H1 (cell line): ENCODE data around the gene LY6G6F. TPM values are rescaled to one million over a fixed set of nuclear protein-coding genes. Genes with fewer than 3 reads are reported as not detected.

Experiments used
- BACH1 ChIP-seq: IDR thresholded peaks from 2 replicates; pipeline ENCODE4 v1.6.1; 2012; ENCODE audit warnings: low read length, improper control_type of control experiment
- BRCA1 ChIP-seq: IDR thresholded peaks from 2 replicates; pipeline ENCODE4 v1.6.1; 2012; ENCODE audit warnings: low read depth, low read length, improper control_type of control experiment
- CEBPB ChIP-seq: IDR thresholded peaks from 2 replicates; pipeline ENCODE4 v1.6.1; 2012; ENCODE audit warnings: low read depth, low read length
- CHD7 ChIP-seq: fragments of 300-600 bp; sonication (generic); IDR thresholded peaks from 2 replicates; pipeline ENCODE4 v1.7.1; 2012; ENCODE audit warnings: low read length, moderate library complexity, mild to moderate bottlenecking, inconsistent platforms; ENCODE audit not compliant: insufficient replicate concordance
- HDAC2 ChIP-seq, 2 experiments: fragments of 300-600 bp in 1 of 2; sonication (generic) in 1 of 2; IDR thresholded peaks; 2 replicates each; pipeline ENCODE4 v1.6.1; 2011 to 2012; ENCODE audit warnings: low read depth in 2 of 2, low read length in 2 of 2, mild to moderate bottlenecking in 2 of 2, moderate library complexity in 2 of 2, borderline replicate concordance in 1 of 2, inconsistent platforms in 1 of 2
- HDAC6 ChIP-seq: IDR thresholded peaks from one replicate; pipeline ENCODE4 v1.7.1; 2012; ENCODE audit warnings: low read depth, mild to moderate bottlenecking, inconsistent platforms, low read length, moderate library complexity
- RXRA ChIP-seq: IDR thresholded peaks from 2 replicates; pipeline ENCODE4 v1.6.1; 2011; ENCODE audit warnings: low read depth, mild to moderate bottlenecking, low read length, moderate library complexity; ENCODE audit not compliant: insufficient read depth
- SAP30 ChIP-seq: fragments of 300-600 bp; sonication (generic); IDR thresholded peaks from 2 replicates; pipeline ENCODE4 v1.7.1; 2012; ENCODE audit warnings: low read length, moderate library complexity, mild to moderate bottlenecking, inconsistent platforms; ENCODE audit not compliant: insufficient read depth, insufficient replicate concordance
- SIX5 ChIP-seq: IDR thresholded peaks from 2 replicates; pipeline ENCODE4 v1.6.1; 2011; ENCODE audit warnings: mild to moderate bottlenecking, low read depth, low read length
- TCF12 ChIP-seq: IDR thresholded peaks from 2 replicates; pipeline ENCODE4 v1.6.1; 2011; ENCODE audit warnings: low read depth, mild to moderate bottlenecking, low read length
- YY1 ChIP-seq: IDR thresholded peaks from 2 replicates; pipeline ENCODE4 v1.6.1; 2011; ENCODE audit warnings: low read depth, mild to moderate bottlenecking, low read length
- ZNF274 ChIP-seq: IDR thresholded peaks from 2 replicates; pipeline ENCODE4 v1.7.0; 2012; ENCODE audit warnings: low read length, borderline replicate concordance; ENCODE audit errors: extremely low read depth
- polyA plus RNA-seq, 7 experiments: library from polyadenylated mRNA; depleted of rRNA in 3 of 7; stranded (reverse) in 5 of 7; unstranded in 2 of 7; fragments of >200 nt in 5 of 7; fragments of 200-250 nt in 2 of 7; gene quantifications; 1 replicate in 5 of 7; 2 replicates in 1 of 7; 4 replicates in 1 of 7; pipeline versions ENCODE4 v1.2.1 to v1.2.3, GENCODE V29; 2011 to 2013; ENCODE audit warnings: missing spikeins in 2 of 7, mixed read lengths in 2 of 7
- total RNA-seq: library from RNA; stranded (reverse); fragmentation: NEBNext Ultra II Directional; extraction: Animal tissue kit (Norgen Biotek cat#: 25700); gene quantifications from 2 replicates; pipeline ENCODE4 v1.2.1, GENCODE V29; 2021

Gene LY6G6F
- total and polyA plus RNA-seq, 2 of the 8 experiments (the other 6 are each of a cell fraction or from before 2014, with no cell fraction given) = not detected

- no peak for TF ChIP-seq CHD7
- TF ChIP-seq ZNF274 = no peak
- TF ChIP-seq SAP30 = no peak
- TF ChIP-seq HDAC2 (IDR thresholded peaks at IDR 0.05; ENCODE audit: borderline replicate concordance in 1 of 2, low read depth in 2 of 2, low read length in 2 of 2) = no peak
- TF ChIP-seq HDAC6 = no peak
- no peak for TF ChIP-seq BACH1
- no peak for TF ChIP-seq RXRA
- TF ChIP-seq CEBPB = no peak
- no peak for TF ChIP-seq TCF12
- no peak for TF ChIP-seq SIX5
- TF ChIP-seq YY1 = no peak
- no peak for TF ChIP-seq BRCA1
Measured at GRCh38 chr6:31742894-31743293, 36.2 kb downstream of the LY6G6F start (continued).
